Measurements from ENCODE around the gene CASP12.

The CASP12 gene

DNA sequence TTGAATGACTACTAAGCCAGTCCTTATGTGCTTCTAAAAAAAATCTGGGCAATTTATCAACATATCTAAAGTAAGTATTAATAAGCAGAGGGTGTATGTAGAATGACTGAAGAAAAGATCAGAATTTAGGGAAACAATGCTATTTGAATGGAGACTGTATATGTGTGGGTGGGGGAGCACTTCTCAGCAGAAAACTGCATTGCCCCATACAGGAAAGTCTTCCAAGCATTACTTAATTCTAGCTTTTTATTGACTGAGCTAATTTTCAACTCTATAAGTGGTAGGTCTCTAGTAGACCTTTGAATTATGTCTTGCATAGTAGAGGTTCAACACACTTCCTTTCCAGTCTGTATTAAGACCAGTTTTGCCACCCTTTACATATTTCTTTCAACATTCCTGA is 41.7 kb downstream of the CASP12 start:
- H3K9me3 ChIP-seq (ENCODE audit: insufficient read depth, low read length) = no peaks in the 10 kb centered on the region

DNA sequence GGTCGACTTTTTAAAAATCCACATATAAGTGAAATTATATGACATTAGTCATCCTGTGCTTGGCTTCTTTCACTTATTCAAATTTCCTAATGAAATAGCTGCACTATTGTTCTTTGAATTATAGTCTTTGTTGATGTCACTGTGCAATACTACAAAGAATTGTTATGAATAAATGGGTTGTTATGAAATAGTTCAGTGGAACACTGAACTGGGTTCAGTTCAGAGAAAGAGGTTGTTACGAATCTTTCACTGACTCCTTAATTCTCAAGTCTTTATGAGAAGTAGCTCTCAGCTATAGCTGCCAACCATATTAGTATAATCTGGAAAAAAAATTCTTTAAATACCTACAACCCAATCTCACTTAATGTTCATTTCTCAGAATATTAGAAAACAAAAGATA is 42.3 kb downstream of the CASP12 start:
- no peak for TF ChIP-seq EZH2phosphoT487 (conservative IDR thresholded peaks at IDR 0.05; ENCODE audit: low read length)
- TF ChIP-seq, protein P1, sequence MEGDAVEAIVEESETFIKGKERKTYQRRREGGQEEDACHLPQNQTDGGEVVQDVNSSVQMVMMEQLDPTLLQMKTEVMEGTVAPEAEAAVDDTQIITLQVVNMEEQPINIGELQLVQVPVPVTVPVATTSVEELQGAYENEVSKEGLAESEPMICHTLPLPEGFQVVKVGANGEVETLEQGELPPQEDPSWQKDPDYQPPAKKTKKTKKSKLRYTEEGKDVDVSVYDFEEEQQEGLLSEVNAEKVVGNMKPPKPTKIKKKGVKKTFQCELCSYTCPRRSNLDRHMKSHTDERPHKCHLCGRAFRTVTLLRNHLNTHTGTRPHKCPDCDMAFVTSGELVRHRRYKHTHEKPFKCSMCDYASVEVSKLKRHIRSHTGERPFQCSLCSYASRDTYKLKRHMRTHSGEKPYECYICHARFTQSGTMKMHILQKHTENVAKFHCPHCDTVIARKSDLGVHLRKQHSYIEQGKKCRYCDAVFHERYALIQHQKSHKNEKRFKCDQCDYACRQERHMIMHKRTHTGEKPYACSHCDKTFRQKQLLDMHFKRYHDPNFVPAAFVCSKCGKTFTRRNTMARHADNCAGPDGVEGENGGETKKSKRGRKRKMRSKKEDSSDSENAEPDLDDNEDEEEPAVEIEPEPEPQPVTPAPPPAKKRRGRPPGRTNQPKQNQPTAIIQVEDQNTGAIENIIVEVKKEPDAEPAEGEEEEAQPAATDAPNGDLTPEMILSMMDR (IDR thresholded peaks at IDR 0.05; ENCODE audit: insufficient read depth, low read length, poor library complexity, severe bottlenecking) = no peak
- no peaks in the 10 kb centered on the region for H3K36me3 ChIP-seq (ENCODE audit: low read length)
- H3K4me2 ChIP-seq (ENCODE audit: low read depth, low read length, poor library complexity, severe bottlenecking) = no peak overlapping the region
- H3F3A ChIP-seq (ENCODE audit: insufficient read depth) = no peaks in the 10 kb centered on the region
- H3K27ac ChIP-seq (ENCODE audit: low read depth, low read length) = no peak overlapping the region
- no peaks in the 10 kb centered on the region for H3K9me3 ChIP-seq (ENCODE audit: insufficient read depth, low read length)
- H3K9ac ChIP-seq (ENCODE audit: low read length) = no peak overlapping the region
- no peaks in the 10 kb centered on the region for H3K9me2 ChIP-seq (replicated peaks; ENCODE audit: insufficient read depth, low read length)
- no peaks in the 10 kb centered on the region for H3K27me3 ChIP-seq (ENCODE audit: low read length)
- no peak overlapping the region for H3K4me3 ChIP-seq (ENCODE audit: insufficient read depth, low read length, poor library complexity, severe bottlenecking)
- H3K79me2 ChIP-seq (ENCODE audit: insufficient read depth, low read length) = no peaks in the 10 kb centered on the region
- no peak overlapping the region for H2AFZ ChIP-seq (ENCODE audit: low read depth, low read length, severe bottlenecking)
- H4K20me1 ChIP-seq (ENCODE audit: low read depth, low read length) = no peaks in the 10 kb centered on the region

More for the DNA sequence above, 41.7 kb downstream of the CASP12 start:
- H3K27me3 ChIP-seq (ENCODE audit: low read length) = no peaks in the 10 kb centered on the region
- H2AFZ ChIP-seq (ENCODE audit: low read depth, low read length, severe bottlenecking) = no peak overlapping the region
- H3K9me2 ChIP-seq (replicated peaks; ENCODE audit: insufficient read depth, low read length) = no peaks in the 10 kb centered on the region
- no peak overlapping the region for H3K4me2 ChIP-seq (ENCODE audit: low read depth, low read length, poor library complexity, severe bottlenecking)
- no peak overlapping the region for H3K9ac ChIP-seq (ENCODE audit: low read length)
- no peaks in the 10 kb centered on the region for H3K36me3 ChIP-seq (ENCODE audit: low read length)
- TF ChIP-seq EZH2phosphoT487 (conservative IDR thresholded peaks at IDR 0.05; ENCODE audit: low read length) = no peak
- TF ChIP-seq, protein P1 (IDR thresholded peaks at IDR 0.05; ENCODE audit: insufficient read depth, low read length, poor library complexity, severe bottlenecking) = no peak
- H4K20me1 ChIP-seq (ENCODE audit: low read depth, low read length) = no peaks in the 10 kb centered on the region
- no peaks in the 10 kb centered on the region for H3F3A ChIP-seq (ENCODE audit: insufficient read depth)
- H3K27ac ChIP-seq (ENCODE audit: low read depth, low read length) = no peak overlapping the region
- H3K79me2 ChIP-seq (ENCODE audit: insufficient read depth, low read length) = no peaks in the 10 kb centered on the region
- H3K4me3 ChIP-seq (ENCODE audit: insufficient read depth, low read length, poor library complexity, severe bottlenecking) = no peak overlapping the region

DNA sequence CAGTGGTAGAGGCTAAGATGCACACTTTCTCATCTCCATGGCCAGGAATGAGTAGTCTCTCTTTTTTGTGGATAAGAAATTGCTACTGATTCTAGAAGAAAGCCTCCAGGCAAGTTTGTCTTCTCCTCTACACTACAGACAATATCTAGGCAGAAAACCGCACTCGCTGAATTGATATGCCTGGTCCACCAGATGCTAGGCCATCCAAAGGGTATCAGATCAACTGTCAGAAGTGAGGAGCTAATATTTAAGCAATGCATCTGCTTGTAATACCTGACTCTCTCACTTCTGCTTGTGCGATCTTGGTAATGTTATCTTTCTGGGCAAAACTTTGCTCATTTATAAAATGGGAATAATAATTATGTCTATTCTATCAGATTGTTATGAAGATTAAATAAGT is 45.0 kb downstream of the CASP12 start:
- Histone ChIP-seq H2AFZ (ENCODE audit: low read depth, low read length, severe bottlenecking) (no peak overlapping the region), H3K27me3 (ENCODE audit: low read length) (no peaks in the 10 kb centered on the region), H3K36me3 (ENCODE audit: low read length) (no peaks in the 10 kb centered on the region), H3F3A (ENCODE audit: insufficient read depth) (no peaks in the 10 kb centered on the region), H3K27ac (ENCODE audit: low read depth, low read length) (no peak overlapping the region), H3K4me2 (ENCODE audit: low read depth, low read length, poor library complexity, severe bottlenecking) (no peak overlapping the region), H3K9ac (ENCODE audit: low read length) (no peak overlapping the region), H3K9me3 (ENCODE audit: insufficient read depth, low read length) (no peaks in the 10 kb centered on the region), H3K9me2 (replicated peaks; ENCODE audit: insufficient read depth, low read length) (no peaks in the 10 kb centered on the region), H3K4me3 (ENCODE audit: insufficient read depth, low read length, poor library complexity, severe bottlenecking) (no peak overlapping the region), H3K79me2 (ENCODE audit: insufficient read depth, low read length) (no peaks in the 10 kb centered on the region), H4K20me1 (ENCODE audit: low read depth, low read length) (no peaks in the 10 kb centered on the region)
- TF ChIP-seq EZH2phosphoT487 (conservative IDR thresholded peaks at IDR 0.05; ENCODE audit: low read length) = no peak
- TF ChIP-seq, protein P1 (IDR thresholded peaks at IDR 0.05; ENCODE audit: insufficient read depth, low read length, poor library complexity, severe bottlenecking) = no peak
